ENCODE measurements around the gene ZNF350.
A peak's percentile ranks its signal among the peaks of the same experiment; 100 is the strongest.
"Not testable (repeated sequence)": the region's sequence is repeated elsewhere in the genome, so short reads cannot be mapped to it uniquely, and the experiment has no call there.

Gene ZNF350

DNA sequence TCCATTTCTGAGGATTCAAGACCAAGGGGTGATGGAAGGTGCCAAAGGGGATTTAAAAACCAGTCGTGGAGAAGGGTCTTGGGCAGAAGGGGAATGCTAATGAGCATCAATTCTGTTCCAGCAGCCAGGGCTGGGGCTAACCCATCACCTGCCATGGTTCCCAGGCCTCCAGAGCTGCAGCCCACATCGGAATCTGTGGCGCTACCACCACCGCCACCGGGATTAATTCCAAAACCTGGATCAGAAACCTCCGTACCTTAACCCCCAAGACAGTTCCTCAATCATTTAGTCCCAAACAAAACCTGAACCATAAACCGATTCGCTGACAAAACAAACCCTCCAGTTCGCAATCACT is 20.8 kb upstream of the ZNF350 start:
- Histone ChIP-seq H3K36me3 (ENCODE audit: control insufficient read depth, low read depth, low read length) (peaks cover under 1% of the 10 kb centered on the region), H3K27ac (ENCODE audit: low read length) (no peak overlapping the region), H3K9me3 (ENCODE audit: control insufficient read depth, low read depth, low read length) (no peaks in the 10 kb centered on the region), H3K9ac (ENCODE audit: low read length) (peak overlapping the region; percentile 80), H3K4me1 (ENCODE audit: control insufficient read depth, low read depth, low read length) (no peaks in the 10 kb centered on the region), H3K27me3 (ENCODE audit: control insufficient read depth, insufficient read depth, low read length) (no peaks in the 10 kb centered on the region), H3K4me3 (ENCODE audit: low read length) (peak overlapping the region; percentile 86)

DNA sequence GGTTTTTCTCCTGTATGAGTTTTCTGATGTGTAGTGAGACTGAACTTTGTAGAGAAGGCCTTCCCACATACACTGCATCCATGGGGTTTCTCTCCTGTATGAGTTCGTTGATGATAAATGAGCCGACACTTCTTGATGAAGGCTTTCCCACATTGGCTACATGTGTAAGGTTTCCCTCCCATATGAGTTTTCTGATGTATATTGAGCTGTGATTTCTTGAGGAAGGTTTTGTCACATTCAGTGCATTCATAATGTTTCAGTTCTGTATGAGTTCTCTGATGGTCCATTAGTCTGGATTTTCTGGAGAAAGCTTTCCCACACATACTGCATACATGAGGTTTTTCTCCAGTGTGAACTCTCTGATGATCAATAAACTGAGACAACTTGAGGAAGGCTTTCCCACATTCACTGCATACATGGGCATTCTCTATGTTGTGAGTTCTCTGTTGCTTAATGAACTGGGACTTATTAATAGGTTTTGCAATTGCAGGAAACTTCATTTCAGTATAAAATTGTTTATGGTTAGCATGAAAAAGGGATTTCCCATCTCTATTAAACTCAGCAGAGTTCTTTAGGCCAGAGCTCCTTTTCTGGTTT is 7.5 kb upstream of the ZNF350 start:
- Histone ChIP-seq H3K27ac (ENCODE audit: low read length) (no peak overlapping the region), H3K4me1 (ENCODE audit: control insufficient read depth, low read depth, low read length) (no peaks in the 10 kb centered on the region), H3K9me3 (ENCODE audit: control insufficient read depth, low read depth, low read length) (peaks cover 77% of the 10 kb centered on the region), H3K36me3 (ENCODE audit: control insufficient read depth, low read depth, low read length) (peaks cover 40% of the 10 kb centered on the region), H3K9ac (ENCODE audit: low read length) (no peak overlapping the region), H3K27me3 (ENCODE audit: control insufficient read depth, insufficient read depth, low read length) (no peaks in the 10 kb centered on the region), H3K4me3 (ENCODE audit: low read length) (no peak overlapping the region)

DNA sequence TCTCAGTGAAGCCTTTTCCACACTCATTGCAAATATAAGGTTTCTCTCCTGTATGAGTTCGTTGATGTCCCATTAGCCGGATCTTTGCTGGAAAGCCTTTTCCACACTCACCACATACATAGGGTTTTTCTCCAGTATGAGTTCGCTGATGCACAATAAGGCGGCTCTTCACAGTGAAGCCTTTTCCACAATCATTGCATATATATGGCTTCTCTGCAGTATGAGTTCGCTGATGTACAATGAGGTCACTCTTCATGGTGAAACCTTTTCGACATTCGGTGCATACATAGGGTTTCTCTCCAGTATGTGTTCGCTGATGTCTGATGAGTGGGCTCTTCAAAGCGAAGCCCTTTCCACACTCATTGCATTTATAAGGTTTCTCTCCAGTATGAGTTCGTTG is 6.8 kb upstream of the ZNF350 start:
- no peak overlapping the region for H3K9ac ChIP-seq (ENCODE audit: low read length)
- H3K9me3 ChIP-seq (ENCODE audit: control insufficient read depth, low read depth, low read length) = peaks cover 77% of the 10 kb centered on the region
- no peaks in the 10 kb centered on the region for H3K27me3 ChIP-seq (ENCODE audit: control insufficient read depth, insufficient read depth, low read length)
- no peaks in the 10 kb centered on the region for H3K4me1 ChIP-seq (ENCODE audit: control insufficient read depth, low read depth, low read length)
- peaks cover 33% of the 10 kb centered on the region for H3K36me3 ChIP-seq (ENCODE audit: control insufficient read depth, low read depth, low read length)
- H3K27ac ChIP-seq (ENCODE audit: low read length) = no peak overlapping the region
- H3K4me3 ChIP-seq (ENCODE audit: low read length) = no peak overlapping the region

DNA sequence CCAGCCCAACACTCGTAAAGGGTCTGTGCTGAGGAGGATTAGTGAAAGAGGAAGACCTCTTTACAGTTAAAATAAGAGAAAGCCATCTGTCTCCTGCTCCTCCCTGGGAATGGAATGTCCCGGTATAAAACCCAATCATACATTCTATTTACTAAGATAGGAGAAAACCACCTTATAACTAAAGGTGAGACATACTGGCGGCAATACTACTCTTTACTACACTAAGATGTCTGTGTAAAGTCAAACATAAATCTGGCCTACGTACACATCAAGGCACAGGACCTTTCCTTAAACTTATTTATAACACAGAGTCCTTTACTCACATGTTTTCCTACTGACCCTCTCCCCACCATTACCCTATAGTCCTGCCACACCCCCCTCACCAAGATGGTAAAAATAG is 3.3 kb downstream of the ZNF350 start:
- H3K9me3 ChIP-seq (ENCODE audit: control insufficient read depth, low read depth, low read length) = peaks cover 25% of the 10 kb centered on the region
- no peak overlapping the region for H3K27ac ChIP-seq (ENCODE audit: low read length)
- no peak overlapping the region for H3K9ac ChIP-seq (ENCODE audit: low read length)
- H3K4me1 ChIP-seq (ENCODE audit: control insufficient read depth, low read depth, low read length) = no peaks in the 10 kb centered on the region
- H3K4me3 ChIP-seq (ENCODE audit: low read length) = no peak overlapping the region
- no peaks in the 10 kb centered on the region for H3K36me3 ChIP-seq (ENCODE audit: control insufficient read depth, low read depth, low read length)
- no peaks in the 10 kb centered on the region for H3K27me3 ChIP-seq (ENCODE audit: control insufficient read depth, insufficient read depth, low read length)

DNA sequence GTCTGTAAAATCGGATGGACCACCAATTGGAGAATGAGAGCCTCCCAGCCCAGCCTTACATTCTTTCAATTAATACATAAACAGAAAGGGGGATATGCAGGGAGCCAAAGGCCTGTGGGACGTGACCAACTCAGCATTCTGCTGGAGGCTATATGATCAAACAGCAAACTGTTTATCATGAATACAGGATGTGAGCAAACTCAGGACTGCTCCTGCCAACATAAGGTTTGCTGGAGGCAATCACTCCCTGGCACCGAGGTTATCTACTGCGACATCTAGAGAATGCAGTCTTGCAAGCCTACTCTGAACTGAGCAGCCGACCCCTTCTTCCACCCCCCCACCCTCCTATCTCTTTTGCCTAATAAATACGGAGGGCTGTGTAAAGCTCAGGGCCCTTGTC is 5.7 kb downstream of the ZNF350 start:
- not testable (repeated sequence) for H3K36me3 ChIP-seq (ENCODE audit: control insufficient read depth, low read depth, low read length); H3K4me3 ChIP-seq (ENCODE audit: low read length); H3K4me1 ChIP-seq (ENCODE audit: control insufficient read depth, low read depth, low read length); H3K9ac ChIP-seq (ENCODE audit: low read length); H3K27ac ChIP-seq (ENCODE audit: low read length); H3K27me3 ChIP-seq (ENCODE audit: control insufficient read depth, insufficient read depth, low read length)
- H3K9me3 ChIP-seq (ENCODE audit: control insufficient read depth, low read depth, low read length) = peaks cover 25% of the 10 kb centered on the region

DNA sequence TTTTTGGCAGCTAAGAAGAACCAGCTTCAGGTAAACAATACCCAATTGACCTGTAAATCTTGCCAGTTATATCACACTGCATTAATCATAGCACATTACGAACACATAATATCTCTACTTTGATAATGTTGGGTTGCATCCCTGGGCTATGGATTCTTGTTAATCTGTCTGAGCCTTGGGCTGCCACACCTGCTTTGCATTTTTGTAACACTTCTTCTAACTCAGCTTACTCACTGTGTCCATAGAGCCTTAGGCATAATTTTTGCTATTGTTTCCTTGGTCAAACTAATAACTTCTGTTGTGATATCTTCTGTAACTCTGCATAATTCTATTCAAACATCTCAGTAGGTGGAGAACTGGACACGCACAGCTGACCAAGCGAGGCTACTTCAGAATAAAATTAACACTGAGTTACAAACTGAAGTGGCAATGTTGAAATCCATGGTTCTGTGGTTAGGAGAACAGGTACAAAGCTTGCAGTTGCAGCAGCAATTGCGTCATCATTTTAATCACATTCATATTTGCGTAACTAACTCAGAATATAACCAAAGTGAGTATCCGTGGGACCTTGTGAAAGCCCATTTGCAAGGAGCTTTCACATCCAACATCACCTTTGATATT is 6.4 kb downstream of the ZNF350 start:
- Histone ChIP-seq H3K4me3 (ENCODE audit: low read length) (no peak overlapping the region), H3K4me1 (ENCODE audit: control insufficient read depth, low read depth, low read length) (no peaks in the 10 kb centered on the region), H3K9ac (ENCODE audit: low read length) (no peak overlapping the region), H3K36me3 (ENCODE audit: control insufficient read depth, low read depth, low read length) (no peaks in the 10 kb centered on the region), H3K9me3 (ENCODE audit: control insufficient read depth, low read depth, low read length) (peaks cover 25% of the 10 kb centered on the region), H3K27ac (ENCODE audit: low read length) (no peak overlapping the region), H3K27me3 (ENCODE audit: control insufficient read depth, insufficient read depth, low read length) (no peaks in the 10 kb centered on the region)

DNA sequence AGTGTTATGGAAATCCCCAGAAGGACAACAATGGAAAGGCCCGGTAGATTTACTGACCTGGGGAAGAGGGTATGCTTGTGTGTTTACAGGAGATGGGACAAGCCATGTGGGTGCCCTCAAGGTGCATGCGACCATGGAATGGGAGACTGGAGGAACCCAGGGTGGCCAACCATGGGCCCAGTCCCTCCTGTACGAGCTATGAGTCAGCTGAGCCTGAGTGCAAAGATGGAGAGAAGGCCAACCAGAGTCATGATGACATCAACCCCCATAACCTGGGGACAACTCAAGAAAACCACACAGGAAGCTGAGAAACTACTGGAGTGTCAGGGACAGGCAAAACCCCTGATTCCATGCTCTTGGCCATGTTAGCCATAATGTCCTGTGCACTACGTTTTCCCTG is 7.8 kb downstream of the ZNF350 start:
- no peak overlapping the region for H3K4me3 ChIP-seq (ENCODE audit: low read length)
- H3K9me3 ChIP-seq (ENCODE audit: control insufficient read depth, low read depth, low read length) = peaks cover 35% of the 10 kb centered on the region
- H3K4me1 ChIP-seq (ENCODE audit: control insufficient read depth, low read depth, low read length) = no peaks in the 10 kb centered on the region
- H3K9ac ChIP-seq (ENCODE audit: low read length) = no peak overlapping the region
- no peaks in the 10 kb centered on the region for H3K27me3 ChIP-seq (ENCODE audit: control insufficient read depth, insufficient read depth, low read length)
- no peaks in the 10 kb centered on the region for H3K36me3 ChIP-seq (ENCODE audit: control insufficient read depth, low read depth, low read length)
- no peak overlapping the region for H3K27ac ChIP-seq (ENCODE audit: low read length)

DNA sequence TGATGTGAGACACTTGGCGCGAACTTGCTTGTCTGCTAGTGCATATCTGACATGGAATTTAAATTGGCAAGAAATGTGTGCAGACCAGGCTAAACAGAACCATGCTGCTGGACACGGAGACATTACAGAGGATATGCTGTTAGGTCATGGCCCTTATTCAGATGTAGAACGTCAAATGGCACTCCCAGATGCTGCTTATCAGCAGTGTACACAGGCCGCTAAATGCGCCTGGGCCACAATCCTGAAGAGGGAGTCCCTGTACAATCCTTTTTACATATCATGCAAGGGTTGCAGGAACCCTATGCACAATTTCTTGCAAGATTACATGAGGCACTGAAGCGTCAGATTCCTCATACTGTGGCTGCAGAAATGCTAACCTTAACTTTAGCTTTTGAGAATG is 9.3 kb downstream of the ZNF350 start:
- no peaks in the 10 kb centered on the region for H3K4me1 ChIP-seq (ENCODE audit: control insufficient read depth, low read depth, low read length)
- peaks cover 5% of the 10 kb centered on the region for H3K36me3 ChIP-seq (ENCODE audit: control insufficient read depth, low read depth, low read length)
- no peak overlapping the region for H3K9ac ChIP-seq (ENCODE audit: low read length)
- no peak overlapping the region for H3K27ac ChIP-seq (ENCODE audit: low read length)
- H3K27me3 ChIP-seq (ENCODE audit: control insufficient read depth, insufficient read depth, low read length) = no peaks in the 10 kb centered on the region
- H3K4me3 ChIP-seq (ENCODE audit: low read length) = no peak overlapping the region
- peaks cover 47% of the 10 kb centered on the region for H3K9me3 ChIP-seq (ENCODE audit: control insufficient read depth, low read depth, low read length)

DNA sequence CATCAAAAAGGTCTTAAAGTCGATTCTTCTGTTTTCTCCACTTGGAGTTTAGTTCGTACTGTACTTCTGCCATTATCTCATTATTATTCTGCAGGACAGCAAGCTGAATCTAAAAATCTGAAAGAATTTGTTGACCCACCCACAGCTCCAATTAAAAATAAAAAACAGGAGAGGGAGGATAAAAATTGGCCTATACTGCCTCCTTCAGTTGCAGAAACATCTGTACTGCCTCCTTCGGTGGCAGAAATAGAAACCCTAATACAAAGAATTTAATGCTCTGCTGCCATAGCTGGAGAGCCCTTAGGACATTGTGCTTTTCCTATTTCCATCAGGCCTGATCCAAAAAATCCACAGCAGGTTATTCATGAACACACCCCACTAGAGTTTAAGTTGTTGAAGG is 9.8 kb downstream of the ZNF350 start:
- Histone ChIP-seq H3K9me3 (ENCODE audit: control insufficient read depth, low read depth, low read length) (peaks cover 52% of the 10 kb centered on the region), H3K4me1 (ENCODE audit: control insufficient read depth, low read depth, low read length) (no peaks in the 10 kb centered on the region), H3K27ac (ENCODE audit: low read length) (no peak overlapping the region), H3K4me3 (ENCODE audit: low read length) (no peak overlapping the region), H3K27me3 (ENCODE audit: control insufficient read depth, insufficient read depth, low read length) (no peaks in the 10 kb centered on the region), H3K9ac (ENCODE audit: low read length) (no peak overlapping the region), H3K36me3 (ENCODE audit: control insufficient read depth, low read depth, low read length) (peaks cover 5% of the 10 kb centered on the region)

DNA sequence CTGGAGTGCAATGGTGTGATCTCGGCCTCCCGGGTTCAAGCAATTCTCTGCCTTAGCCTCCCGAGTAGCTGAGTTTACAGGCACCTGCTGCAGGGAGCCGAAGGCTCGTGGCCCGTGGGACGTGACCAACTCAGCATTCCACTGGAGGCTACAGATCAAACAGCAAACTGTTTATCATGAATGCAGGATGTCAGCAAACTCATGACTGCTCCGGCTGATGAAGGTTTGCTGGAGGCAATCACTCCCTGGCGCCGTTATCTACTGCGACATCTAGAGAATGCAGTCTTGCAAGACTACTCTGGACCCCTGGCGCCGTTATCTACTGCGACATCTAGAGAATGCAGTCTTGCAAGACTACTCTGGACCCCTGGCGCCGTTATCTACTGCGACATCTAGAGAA is 10.9 kb downstream of the ZNF350 start:
- H3K27ac ChIP-seq (ENCODE audit: low read length); H3K36me3 ChIP-seq (ENCODE audit: control insufficient read depth, low read depth, low read length); H3K4me3 ChIP-seq (ENCODE audit: low read length); H3K9ac ChIP-seq (ENCODE audit: low read length); H3K4me1 ChIP-seq (ENCODE audit: control insufficient read depth, low read depth, low read length); H3K27me3 ChIP-seq (ENCODE audit: control insufficient read depth, insufficient read depth, low read length): not testable (repeated sequence)
- H3K9me3 ChIP-seq (ENCODE audit: control insufficient read depth, low read depth, low read length) = peaks cover 55% of the 10 kb centered on the region

DNA sequence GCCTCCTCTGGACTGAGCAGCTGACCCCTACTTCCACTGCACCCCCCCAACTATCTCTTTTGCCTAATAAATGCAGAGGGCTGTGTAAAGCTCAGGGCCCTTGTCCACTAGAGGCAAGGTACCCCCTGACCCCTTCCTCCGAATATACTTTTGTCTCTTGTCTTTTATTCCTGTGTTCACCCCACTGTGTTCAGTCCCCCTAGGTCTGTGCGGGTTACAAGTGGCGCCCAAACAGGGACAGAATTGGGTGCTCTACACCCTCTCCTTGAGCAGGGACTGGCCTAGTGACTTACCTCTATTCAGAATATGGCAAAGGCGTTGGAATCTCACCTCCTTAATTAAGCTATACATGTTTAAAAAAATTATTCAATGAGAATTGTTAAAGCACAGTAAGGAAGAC is 15.0 kb downstream of the ZNF350 start:
- Histone ChIP-seq H3K9me3 (ENCODE audit: control insufficient read depth, low read depth, low read length) (peaks cover 70% of the 10 kb centered on the region), H3K27ac (ENCODE audit: low read length) (no peak overlapping the region), H3K27me3 (ENCODE audit: control insufficient read depth, insufficient read depth, low read length) (no peaks in the 10 kb centered on the region), H3K4me3 (ENCODE audit: low read length) (no peak overlapping the region), H3K4me1 (ENCODE audit: control insufficient read depth, low read depth, low read length) (no peaks in the 10 kb centered on the region), H3K36me3 (ENCODE audit: control insufficient read depth, low read depth, low read length) (peaks cover 5% of the 10 kb centered on the region), H3K9ac (ENCODE audit: low read length) (no peak overlapping the region)

DNA sequence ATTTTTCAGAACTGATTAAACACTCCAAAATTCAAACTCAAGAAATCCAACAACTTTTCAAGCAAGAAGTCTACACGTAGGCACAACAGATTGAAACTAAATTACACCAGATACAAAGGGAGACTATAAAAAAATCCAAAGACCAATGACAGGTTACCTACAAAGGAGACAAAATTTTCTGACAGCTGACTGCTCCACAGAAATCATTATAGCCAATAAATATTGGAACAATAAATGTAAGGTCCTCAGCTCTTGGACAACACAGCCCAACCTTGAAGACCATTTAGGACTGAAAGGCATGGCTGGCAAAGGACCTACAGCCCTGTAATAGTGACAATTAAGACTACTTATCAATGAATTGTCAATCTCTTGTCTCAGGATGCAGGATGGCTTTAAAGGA is 15.9 kb downstream of the ZNF350 start:
- H3K27ac ChIP-seq (ENCODE audit: low read length) = no peak overlapping the region
- peaks cover 9% of the 10 kb centered on the region for H3K36me3 ChIP-seq (ENCODE audit: control insufficient read depth, low read depth, low read length)
- H3K4me3 ChIP-seq (ENCODE audit: low read length) = no peak overlapping the region
- H3K4me1 ChIP-seq (ENCODE audit: control insufficient read depth, low read depth, low read length) = no peaks in the 10 kb centered on the region
- H3K9me3 ChIP-seq (ENCODE audit: control insufficient read depth, low read depth, low read length) = peaks cover 74% of the 10 kb centered on the region
- no peak overlapping the region for H3K9ac ChIP-seq (ENCODE audit: low read length)
- H3K27me3 ChIP-seq (ENCODE audit: control insufficient read depth, insufficient read depth, low read length) = no peaks in the 10 kb centered on the region

Measured in iPS-18a (cell line).